GM21515 (cell line): ENCODE measurements around the gene SLC46A2.

Experiments used
- ATAC-seq: cut with Tn5 transposase; IDR thresholded peaks from one replicate; pipeline ENCODE4 v1.9.1; 2021; ENCODE audit not compliant: unreplicated experiment

SLC46A2 gene, protein sequence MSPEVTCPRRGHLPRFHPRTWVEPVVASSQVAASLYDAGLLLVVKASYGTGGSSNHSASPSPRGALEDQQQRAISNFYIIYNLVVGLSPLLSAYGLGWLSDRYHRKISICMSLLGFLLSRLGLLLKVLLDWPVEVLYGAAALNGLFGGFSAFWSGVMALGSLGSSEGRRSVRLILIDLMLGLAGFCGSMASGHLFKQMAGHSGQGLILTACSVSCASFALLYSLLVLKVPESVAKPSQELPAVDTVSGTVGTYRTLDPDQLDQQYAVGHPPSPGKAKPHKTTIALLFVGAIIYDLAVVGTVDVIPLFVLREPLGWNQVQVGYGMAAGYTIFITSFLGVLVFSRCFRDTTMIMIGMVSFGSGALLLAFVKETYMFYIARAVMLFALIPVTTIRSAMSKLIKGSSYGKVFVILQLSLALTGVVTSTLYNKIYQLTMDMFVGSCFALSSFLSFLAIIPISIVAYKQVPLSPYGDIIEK

DNA sequence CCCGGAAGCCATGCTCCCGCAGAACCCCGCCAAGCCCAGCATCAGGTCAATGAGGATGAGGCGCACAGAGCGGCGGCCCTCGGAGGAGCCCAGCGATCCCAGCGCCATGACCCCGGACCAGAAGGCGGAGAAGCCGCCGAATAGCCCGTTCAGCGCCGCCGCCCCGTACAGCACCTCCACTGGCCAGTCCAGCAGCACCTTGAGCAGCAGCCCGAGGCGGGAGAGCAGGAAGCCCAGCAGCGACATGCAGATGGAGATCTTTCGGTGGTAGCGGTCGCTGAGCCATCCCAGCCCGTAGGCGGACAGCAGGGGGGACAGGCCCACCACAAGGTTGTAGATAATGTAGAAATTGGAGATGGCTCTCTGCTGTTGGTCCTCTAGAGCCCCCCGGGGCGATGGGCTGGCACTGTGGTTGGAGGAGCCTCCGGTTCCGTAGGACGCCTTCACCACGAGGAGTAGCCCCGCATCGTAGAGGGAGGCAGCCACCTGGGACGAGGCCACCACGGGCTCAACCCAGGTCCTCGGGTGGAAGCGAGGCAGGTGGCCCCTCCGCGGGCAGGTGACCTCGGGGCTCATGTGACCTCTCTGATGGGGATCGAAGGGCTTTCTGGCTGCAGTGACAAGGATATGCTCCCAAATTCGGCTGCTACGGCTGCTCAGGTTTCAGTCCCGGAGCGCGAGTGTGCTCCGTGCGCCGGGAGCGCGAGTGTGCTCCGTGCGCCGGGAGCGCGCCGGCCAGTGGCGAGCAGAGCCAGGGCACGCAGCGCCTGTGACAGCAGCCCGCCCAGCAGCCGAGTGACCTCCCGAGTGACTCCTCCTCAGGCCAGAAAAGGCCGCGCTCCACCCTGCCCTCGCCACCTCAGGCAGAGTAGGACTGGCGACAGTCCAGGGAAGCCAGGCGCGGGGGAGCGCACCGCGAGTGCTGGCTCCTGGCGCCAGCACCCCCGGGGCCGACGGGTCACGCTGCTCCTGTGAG is at the start of gene SLC46A2:
SLC46A2 (minus strand) TSS at position 771 of the 976 bp plus-strand sequence; CDS start at position 576, 195 bp downstream.
- no peak for ATAC-seq

DNA sequence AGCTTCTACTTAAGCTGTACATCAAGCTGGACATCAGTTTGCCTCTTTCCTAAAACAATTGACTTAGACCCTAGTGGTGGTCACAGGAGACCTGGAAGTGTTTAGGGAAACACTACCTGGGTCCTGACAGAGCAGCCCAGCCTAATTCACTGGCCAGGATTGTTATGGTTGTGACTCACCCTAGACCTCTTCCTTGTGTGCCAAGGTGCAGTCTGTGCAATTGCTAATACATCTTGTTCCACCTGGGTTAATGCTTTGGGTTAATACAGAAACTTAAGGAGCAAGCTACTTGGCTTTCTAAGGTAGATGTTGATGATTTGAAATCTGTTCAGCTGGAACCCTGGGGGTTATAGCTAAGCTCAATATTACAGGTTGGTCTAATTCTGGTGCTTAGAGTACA is 48.7 kb upstream of the SLC46A2 start:
- no peak for ATAC-seq

DNA sequence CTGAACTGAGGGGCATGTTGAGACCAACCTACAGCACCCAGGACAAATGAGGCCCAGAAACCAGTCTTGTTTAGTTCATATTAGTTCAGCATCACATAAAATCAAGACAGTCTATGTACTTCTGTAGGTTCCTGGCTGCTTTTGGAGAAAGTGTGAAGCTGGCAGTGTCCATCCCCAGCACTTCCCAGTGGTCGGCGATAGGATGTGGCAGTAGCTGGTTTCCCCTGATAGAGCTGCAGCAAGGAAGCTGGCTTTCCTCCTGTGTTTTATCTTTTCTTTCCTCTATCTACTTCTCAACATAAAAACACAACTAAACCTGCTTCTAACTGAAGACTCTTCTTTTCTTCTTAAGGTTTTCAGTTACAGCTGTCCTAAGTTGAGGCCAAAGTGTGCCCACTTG is 43.0 kb upstream of the SLC46A2 start:
- ATAC-seq: no peak

DNA sequence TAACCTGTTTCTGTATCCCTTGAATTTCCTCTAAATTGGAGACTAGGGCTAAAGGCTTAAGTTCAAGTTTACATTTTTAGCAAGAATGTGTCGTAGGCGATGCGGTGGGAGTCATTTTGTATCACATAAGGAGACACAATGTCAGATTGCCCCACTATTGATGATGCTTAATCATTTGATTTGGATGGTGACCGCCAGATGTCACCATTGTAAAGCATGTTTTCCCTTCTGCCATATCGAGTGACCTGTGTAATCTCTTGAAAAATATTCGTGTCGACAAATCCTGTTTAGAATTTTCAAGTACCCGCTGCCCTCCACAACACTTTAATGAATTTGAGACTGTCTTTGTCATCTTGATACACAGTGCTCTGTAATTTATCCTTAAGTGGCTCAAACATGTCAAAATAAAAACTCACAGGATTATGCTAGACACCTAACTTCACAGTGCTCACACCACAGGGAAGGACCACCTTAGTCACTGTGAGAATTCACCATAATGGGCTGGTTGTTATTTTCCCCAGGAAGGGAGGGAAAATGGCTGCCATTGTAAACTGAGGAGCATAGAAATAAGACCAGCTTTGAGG is 34.5 kb upstream of the SLC46A2 start:
- ATAC-seq: no peak

DNA sequence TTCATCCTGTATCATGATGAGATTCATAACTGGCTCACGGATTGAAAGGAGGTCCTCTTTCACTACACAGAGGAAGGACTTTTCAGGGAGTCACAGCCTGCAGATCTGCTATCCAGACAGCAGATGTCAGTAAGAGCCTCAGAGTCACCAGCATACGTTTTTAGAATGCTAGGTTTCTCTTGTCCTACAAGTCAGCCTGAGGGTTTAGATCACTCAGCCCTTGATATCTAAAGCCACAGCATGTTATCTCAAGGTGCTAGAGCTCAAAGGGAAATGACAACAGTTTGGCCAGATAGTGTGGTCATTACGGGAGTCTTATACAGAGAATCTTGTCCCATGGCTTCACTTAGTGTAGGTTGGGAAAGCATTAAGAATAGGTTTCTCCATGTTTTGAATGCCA is 30.9 kb upstream of the SLC46A2 start:
- ATAC-seq: no peak

DNA sequence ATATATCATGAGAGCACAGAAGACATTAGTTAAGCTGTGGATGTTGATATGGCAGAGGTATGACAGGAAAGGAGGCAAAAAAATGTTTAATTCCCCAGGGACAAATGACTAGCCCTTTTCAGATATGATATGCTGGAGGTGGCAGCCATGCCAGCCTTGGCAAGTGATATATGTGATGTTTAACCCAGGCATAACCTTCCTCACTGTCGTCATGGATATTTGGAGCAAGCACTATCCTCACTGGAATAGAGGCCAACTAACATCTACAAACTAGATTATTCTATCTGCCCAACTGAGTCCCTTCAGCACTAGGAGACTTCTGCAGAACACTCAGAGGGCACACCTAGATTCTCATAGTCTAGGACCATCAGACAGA is 27.3 kb upstream of the SLC46A2 start:
- ATAC-seq: no peak

DNA sequence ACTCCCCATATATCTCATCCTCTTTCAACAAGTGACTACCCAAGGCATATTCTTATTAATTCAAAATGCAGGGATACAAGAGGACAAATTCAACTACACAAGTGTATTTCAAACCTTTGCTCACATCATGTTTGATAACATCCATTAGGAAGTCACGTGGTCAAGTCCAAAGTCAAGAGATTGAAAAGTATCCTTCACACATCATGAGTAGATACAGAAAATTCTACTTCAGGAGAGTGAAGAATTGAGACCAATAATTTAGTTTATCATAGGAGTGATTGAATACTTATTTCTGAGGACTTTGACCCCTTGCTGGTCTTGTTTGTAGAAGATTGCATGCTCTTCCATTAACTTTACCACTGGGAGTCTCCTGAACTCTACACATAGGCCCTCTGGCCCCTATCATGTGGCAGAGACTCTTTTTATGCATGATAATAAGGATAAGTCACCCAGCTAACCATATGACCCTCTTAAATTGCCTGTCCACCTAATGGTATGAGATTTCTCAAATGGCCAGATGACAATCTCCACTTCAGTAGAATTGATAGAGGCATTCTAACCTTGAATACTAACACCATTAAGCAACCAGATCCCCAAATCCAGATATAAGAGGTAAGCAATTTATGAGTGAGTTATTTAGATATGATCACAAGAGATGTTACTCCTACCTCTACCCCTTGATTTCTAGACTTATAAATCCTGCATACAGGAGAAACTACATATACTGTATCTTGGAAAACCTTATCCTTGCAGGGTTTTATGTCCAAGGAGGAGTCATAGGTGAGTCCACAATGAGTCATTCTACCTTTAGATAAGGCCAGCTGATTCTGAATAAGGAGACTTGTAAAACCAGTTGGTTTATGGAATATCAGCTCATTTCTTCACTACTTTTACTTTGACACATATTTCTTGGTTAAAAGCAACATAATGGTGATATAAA is 26.6 kb upstream of the SLC46A2 start:
- no peak for ATAC-seq

DNA sequence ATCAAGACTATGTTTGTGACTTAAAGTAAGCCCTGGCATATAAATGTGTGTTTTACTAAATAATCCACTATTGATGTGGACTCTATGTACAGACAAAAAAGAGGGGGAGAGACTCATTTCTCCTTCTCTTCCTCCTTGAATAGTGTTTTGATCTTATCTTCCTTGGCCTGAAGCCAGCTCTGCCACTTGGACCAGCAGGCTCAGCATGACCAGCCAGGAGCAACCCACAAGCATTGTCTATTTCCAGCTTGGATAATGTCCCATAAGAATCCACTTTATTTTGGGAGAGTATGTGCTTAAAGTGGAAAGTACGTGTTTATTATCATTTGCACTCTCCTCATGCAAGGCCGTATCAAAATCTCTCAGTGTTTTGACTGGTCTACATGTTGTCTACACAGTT is 23.8 kb upstream of the SLC46A2 start:
- ATAC-seq: no peak

DNA sequence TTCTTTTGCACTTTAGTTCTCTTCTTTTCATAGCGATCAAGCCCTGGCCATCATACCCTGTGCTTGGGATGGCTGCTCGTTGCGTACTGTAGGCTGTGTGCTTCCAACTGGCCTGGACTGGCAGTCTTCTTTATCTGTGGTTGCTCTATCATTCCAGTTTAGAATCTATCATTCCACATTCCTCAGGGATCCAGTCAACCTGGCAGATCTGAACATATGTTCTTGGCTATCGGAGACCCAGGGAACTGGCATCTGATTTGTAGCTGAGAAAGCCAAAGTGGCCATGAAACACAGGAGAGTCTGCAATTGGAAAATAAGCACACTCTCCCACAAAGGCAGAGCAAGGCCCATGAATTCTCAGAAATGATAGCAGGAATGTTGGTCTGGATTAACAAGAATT is 22.6 kb upstream of the SLC46A2 start:
- ATAC-seq: no peak

DNA sequence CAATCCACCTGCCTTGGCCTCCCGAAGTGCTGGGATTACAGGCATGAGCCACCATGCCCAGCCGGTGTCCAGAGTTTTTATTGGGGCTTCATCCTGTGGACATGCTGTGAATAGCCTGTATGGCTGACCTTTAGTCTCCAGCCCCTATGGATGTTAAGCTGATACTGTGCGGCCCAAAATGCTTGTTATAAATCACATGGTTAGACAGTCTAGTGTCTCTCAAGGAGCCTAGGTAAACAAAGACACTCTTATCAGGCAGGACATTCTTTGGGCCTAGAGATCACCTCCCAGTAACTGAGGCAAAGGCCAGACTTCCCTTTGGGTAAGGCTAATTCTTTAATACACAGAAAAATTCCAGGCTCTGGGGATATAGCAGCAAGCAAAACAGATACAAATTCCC is 22.0 kb upstream of the SLC46A2 start:
- ATAC-seq: no peak

DNA sequence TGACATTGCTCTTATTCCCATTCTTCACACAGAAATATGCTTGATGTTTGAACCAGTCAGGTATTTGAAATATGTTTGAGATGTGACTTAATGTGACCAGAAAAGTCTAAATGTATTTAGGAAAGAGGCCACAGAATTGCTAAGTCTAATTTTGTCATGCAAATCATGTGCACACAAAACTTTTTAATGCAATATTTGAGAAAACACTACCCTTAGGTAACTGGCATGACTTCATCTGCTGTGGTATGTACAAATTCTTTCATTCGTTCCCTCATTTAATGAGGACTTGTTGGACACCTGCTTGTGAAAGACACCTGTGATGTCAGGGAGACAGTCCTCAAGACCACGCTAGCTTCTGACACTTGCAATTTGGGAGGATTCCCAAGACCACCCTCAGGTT is 21.1 kb upstream of the SLC46A2 start:
- no peak for ATAC-seq

DNA sequence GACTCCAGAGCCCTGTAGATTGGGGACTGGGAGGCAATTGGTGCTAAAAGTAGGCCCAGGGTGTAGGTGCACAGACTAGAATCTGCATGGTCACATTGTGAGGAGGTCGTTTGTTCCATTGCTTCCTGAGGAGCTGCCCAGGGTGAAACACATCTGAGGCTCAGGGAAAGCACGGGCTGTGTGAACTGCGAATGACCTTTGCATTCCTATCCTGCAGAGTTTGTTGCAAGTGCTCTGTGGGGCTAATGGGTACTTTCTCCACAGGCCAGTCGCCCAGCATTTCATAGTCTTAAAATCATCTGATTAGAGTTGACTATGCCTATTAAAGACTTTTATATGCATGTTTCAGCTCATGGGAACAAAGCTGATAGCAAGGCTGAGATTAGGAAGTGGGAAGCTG is 14.4 kb upstream of the SLC46A2 start:
- ATAC-seq: no peak

DNA sequence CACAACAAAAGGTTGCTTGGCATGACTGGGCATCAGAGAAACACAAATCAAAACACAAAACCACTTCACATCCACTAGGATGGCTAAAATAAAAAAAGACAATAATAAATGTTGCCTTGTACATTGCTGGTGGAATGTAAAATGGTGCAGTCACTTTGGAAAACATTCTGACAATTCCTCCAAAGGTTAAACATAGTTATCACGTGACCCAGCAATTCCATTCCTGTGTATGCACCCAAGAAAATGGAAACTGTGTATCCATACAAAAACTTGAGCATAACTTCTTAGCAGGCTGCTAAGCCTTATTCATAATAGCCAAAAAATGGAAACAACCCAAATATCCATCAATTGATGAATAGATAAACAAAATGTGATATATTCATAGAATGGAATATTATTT is 10.2 kb upstream of the SLC46A2 start:
- no peak for ATAC-seq

DNA sequence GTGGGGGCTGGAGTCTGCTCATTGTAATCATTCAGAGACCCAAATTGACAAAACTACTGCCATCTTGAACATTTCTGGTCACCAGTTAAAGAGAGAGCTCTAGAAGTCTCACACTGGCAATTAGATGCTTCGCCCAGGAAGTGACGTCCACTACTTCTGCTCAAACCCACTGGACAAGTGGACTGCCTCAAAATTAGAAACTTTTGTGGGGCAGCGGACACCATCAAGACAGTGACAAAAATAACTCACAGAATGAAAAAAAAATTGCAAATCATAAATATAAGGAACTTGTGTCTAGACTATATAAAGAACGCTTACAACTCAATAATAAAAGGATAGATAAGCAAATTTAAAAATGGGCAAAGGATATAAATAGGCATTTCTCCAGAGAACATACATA is 9.8 kb upstream of the SLC46A2 start:
- ATAC-seq: no peak

DNA sequence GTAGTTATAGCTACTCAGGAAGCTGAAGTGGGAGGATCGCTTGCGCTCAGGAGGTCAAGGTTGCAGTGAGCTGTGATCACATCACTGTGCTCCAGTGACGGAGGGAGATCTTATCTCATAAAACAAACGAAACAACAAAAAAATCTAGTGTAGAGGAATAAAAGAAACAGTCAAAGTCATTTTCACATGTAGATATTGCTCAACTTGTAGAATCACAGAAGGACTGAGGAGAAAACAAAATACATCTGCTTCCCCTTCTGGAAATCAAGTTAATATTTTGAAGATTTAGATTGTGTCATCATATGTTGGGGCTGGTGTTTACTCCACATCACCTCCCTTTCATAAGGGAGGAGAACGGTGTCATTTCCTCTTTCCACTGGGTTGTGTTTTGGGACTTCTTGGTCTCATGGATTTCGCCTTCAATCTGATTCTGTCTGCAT is 8.2 kb upstream of the SLC46A2 start:
- ATAC-seq: no peak

DNA sequence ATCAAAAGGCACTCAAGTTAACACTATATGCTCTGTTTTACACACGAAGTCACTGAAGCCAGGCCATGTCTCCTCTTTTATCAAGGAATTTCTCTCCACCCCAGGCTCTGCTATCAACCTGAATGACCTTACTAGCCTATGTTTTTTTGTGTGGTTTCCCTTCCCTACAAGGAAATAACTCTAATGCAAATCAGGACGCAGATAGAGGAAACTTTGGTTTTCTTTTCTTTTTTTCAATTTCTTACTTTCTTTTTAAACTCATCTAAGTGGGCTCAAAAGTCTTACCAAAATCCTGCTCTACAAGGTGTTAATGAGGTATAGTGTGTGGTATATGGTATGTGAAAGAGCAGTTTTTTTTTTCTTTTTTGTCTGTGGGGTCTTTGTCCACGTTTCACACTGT is 5.5 kb upstream of the SLC46A2 start:
- ATAC-seq: no peak

DNA sequence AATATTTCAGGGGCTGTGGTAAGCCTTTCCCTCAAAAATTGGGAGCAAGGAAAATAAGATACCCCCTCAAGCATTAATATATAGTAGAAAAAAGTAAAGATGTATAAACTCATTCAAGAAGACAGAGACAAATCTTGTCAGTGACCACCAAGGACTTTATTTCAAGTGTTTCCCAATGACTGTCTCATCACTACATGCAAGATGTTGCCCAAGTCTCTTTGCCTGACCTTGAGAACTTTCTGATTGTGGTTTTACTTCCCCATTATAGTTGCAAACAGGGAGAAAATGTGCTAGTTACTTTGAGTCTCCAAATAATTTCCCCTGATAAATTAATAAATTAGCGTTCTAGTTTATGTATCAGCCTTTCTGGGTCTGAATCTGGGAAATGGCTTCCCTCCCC is 4.0 kb upstream of the SLC46A2 start:
- ATAC-seq: no peak

DNA sequence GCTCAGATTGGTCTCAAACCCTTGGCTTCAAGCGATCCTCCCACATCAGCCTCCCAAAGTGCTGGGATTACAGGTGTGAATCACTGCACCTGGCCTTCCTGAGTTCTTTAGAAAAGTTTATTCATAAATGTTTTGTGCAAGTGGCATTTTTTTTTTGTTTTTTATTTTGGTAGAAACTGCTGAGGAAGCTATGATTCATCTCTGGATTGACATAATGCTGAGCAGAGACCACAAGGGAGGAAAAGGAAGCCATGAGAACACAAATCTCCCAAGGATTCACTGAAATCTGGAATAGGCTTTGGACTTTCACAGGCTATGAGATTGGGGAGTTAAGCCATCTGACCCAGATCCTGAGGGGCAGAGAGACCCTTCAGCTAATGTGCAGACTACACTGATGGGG is 3.4 kb upstream of the SLC46A2 start:
- no peak for ATAC-seq

DNA sequence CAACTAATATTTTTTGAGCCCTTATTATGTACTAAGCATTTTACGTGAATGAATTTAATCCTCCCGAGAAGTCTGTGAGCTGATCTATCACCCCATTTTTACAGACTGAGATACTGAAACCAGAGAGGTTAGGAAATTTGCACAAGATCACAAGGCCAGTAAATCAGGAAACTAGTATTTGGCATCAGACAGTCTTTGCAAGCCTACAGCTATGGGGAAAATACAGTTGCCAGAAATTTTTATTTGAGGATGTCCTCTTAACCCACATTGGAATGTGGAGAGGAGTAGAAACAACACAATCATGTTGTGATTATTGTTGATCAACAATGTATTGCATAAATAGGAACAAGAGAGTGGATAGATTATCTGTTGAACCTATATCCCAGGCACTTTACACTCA is 2.3 kb upstream of the SLC46A2 start:
- no peak for ATAC-seq

DNA sequence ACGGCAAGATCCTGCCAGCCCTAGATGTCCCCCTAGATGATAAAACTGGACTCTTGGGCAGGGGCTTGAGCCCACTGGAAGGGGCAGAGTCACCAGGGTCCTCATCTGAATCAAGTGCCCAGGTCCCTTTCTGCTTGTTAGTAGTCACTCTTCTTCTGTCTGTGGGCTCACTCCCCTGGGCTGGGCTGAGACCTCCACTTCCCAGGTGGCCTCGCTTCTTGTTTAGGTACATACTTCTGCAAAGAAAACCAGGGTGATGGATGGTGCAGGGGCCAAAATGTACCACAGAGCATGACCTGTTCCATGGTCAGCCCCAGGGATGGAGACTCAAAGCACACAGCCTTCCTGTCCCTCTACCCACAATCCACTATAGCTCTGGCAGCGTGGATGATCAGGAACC is 845 bp upstream of the SLC46A2 start:
- ATAC-seq: no peak
